GM21390 (cell line): ENCODE data around the gene DDB1.

Experiments
- ATAC-seq: cut with Tn5 transposase; IDR thresholded peaks from one replicate; pipeline ENCODE4 v1.9.1; 2021; ENCODE audit not compliant: unreplicated experiment

DDB1 gene

GRCh38 chr11:61332797-61333549 is at the start of gene DDB1, which contains the start of gene TKFC:
TSS of gene DDB1 (minus strand) at chr11:61333105. CDS start at chr11:61332968, 137 bp downstream.
TSS of gene TKFC (plus strand) at chr11:61333228. CDS start at chr11:61334729, 1,501 bp downstream.
- ATAC-seq = peak; percentile 88

- ATAC-seq = no peak
These were observed 48.0 kb upstream of the DDB1 start for GRCh38 chr11:61380884-61381283.

- ATAC-seq = no peak
These were observed 45.9 kb upstream of the DDB1 start for GRCh38 chr11:61378713-61379313.

GRCh38 chr11:61377461-61378160 is 44.7 kb upstream of the DDB1 start:
- ATAC-seq = no peak

GRCh38 chr11:61375761-61376108 is 42.8 kb upstream of the DDB1 start:
- ATAC-seq = no peak

- no peak for ATAC-seq
These were observed 39.9 kb upstream of the DDB1 start for GRCh38 chr11:61372659-61373420.

- ATAC-seq = no peak
These were observed 37.6 kb upstream of the DDB1 start for GRCh38 chr11:61370349-61371005.

GRCh38 chr11:61369372-61370348 is 36.8 kb upstream of the DDB1 start:
- ATAC-seq = no peak

GRCh38 chr11:61368646-61369045 is 35.7 kb upstream of the DDB1 start:
- ATAC-seq = no peak

- no peak for ATAC-seq
These were observed 34.5 kb upstream of the DDB1 start for GRCh38 chr11:61367406-61367805.

- no peak for ATAC-seq
These were observed 31.2 kb upstream of the DDB1 start for GRCh38 chr11:61364012-61364675.

GRCh38 chr11:61362542-61362875 is 29.6 kb upstream of the DDB1 start:
- no peak for ATAC-seq

GRCh38 chr11:61361741-61362541 is 29.0 kb upstream of the DDB1 start, which contains the start of the genes CYB561A3 and TMEM138:
TSS of gene CYB561A3 (minus strand) at chr11:61361882. CDS start at chr11:61356713, 5,169 bp downstream.
TSS of gene TMEM138 (plus strand) at chr11:61362374. CDS start at chr11:61364391, 2,017 bp downstream.
- peak; percentile 80 for ATAC-seq

GRCh38 chr11:61361237-61361740 is 28.4 kb upstream of the DDB1 start:
- no peak for ATAC-seq

GRCh38 chr11:61359516-61359915 is 26.6 kb upstream of the DDB1 start:
- ATAC-seq = no peak

GRCh38 chr11:61358566-61358965 is 25.7 kb upstream of the DDB1 start:
- no peak for ATAC-seq

GRCh38 chr11:61357894-61358239 is 25.0 kb upstream of the DDB1 start:
- ATAC-seq = no peak
